DMS153 (cell line): ENCODE data around the gene FOXP1.

Experiments used
- DNase-seq: peaks from one replicate; lab custom pipeline; 2025; lab: John Stamatoyannopoulos, UW

FOXP1 gene

DNA sequence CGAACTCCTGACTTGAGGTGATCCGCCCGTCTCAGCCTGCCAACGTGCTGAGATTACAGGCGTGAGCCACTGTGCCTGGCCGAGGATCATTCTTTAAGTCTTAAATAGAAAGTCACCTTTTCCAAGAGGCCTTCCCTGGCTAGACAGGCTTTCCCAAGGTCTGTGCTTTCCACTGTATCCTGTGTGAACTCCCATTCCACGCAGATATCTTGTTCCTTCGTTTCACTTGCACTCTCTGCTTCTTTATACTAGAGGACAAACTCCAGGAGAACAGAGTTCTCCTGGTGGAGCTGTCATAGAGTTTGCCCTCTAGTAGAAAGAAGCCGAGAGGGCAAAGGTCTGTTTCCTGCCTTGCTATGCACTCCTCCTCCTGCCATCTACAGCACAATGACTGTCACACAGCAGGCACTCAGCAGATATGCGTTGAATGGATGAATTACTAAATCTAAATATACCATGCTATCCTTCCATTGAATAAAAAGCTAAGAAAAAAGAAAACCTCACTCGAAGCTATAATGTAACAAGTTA lies 211.2 kb downstream of the FOXP1 start:
- no peak for DNase-seq

DNA sequence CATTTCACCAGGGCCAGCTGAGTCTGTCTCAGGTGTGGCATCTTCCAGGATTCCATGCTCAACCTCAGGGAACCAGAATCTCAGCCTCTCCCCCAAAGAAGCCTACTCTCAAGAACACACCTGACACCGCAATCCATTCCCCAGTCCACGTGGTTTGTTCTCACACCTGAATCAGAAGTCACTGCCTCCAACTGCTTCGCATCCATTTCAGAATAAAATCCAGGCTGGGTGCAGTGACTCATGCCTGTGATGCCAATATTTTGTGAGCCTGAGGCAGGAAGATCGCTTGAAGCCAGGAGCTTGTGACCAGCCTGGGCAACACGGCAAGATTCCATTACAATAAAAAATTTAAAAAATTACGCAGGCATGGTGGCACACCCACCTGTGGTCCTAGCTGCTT lies 212.2 kb downstream of the FOXP1 start:
- no peak for DNase-seq

DNA sequence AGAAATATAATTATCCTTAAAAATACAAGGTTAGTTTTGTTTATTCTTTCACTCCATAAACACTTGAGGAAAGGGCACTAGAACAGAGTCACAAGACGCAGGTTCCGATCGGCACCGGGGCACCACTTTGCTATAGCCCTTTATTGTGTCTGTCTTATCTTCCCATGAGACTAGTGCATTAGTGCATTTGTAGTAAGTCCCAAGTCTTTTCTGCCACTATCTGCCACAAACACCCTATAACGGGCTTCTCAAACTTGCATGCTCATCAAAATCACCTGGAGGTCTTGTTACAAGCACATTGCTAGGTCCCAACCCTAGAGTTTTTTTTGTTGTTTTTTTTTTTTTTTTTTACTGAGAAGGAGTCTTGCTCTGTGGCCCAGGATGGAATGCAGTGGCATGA lies 213.1 kb downstream of the FOXP1 start:
- DNase-seq: no peak

DNA sequence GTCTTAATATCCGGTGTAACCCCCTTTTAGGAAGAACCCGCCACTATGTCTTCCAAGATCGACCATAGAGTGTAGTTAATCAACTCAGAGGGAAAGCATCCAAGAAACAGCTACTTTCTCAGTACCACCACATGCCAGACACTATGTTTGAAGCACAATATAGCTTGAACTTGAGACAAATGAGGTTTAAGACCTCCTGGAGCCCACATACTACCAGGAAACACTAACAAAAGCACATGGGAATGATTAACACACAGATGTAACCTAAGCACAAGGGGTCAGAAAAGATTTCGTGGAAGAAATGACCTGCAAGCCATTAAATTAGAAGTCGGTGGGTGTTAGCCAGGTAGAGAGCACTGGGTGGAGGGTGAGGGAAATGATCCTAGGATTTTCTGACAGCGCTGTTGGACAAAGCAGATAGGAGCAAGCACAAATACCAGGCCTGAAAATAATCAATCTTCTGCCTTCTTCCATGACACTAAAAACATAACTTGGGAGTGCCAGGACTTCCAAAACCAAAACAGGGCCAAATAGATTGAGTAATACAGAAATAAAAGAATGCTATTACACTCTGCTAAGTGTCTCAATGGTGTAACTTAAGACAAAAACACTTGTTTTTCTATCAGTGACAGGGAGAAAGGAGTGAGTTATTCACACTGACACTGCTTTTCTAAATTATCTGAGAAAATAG lies 213.7 kb downstream of the FOXP1 start:
- no peak for DNase-seq

DNA sequence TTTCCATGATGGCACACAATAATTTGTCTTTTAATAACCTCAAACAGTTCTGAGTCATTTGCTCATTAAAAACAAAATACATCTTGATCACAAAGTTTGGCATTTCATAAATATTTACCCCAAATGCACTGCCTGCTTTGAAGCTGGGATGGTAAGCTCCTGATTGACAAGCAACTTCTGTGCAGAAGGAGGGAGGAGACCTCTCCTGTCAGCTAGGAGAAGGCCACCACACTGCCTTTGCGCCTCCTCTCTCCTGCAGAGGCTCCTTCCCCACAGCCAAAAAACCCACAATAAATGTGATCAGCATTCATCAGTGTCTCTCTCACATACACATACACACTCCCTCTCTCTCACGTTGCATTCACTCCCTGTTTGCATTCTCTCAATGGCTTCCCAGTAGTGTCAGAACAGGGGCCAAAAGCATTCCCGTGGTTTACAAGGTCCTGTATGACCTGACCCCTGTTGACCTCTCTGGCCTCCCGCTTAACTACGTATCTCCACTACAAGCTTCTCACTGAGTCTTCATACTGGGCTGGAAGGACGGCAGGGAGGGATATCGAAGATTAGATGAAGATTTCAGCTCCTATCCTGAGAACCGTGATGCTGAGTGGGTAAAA lies 216.4 kb downstream of the FOXP1 start:
- DNase-seq: no peak

DNA sequence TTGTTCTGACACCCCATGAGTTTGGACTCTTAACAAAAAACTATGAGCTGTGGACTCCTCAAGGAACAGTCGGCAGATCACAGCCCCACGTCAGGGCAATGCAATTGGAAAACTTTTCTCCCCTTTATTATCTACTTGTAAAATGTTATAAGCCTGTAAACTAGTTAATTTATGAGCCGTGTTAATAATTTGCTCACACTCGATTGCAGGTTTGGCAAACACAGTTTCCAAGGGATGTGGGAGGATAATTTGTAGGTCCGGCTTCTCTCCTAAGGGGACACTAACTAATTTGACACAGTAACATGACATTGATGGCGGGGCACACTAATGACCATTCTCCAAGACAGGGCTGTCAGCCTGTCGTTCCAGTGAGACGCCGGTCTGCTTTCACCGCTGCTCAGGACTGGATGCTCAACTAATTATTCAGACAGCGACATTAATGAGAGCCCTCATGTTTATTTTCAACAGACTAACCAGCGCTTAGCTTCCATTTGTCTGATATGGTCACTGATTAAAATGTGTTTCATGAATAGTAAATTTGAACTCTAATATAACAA lies 222.1 kb downstream of the FOXP1 start:
- DNase-seq: no peak

DNA sequence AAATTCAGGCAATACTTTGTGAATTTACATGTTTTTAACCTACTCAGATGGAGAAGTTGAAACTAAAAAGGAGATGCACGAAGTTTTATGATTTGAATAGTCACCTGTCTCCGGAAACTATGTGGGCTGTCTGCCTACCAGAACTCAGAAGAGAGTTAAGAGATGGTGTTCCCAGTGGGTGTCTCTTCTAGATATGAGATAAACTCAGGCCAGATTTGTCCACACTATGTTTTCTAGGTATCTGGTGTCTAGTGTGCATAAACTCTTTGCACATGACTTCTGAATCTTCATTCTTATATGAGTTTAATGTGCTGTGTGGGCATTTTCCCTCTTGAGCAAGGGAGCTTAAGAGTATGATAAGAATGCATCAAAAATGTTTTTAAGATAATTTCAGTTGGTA lies 222.8 kb downstream of the FOXP1 start:
- DNase-seq: no peak

DNA sequence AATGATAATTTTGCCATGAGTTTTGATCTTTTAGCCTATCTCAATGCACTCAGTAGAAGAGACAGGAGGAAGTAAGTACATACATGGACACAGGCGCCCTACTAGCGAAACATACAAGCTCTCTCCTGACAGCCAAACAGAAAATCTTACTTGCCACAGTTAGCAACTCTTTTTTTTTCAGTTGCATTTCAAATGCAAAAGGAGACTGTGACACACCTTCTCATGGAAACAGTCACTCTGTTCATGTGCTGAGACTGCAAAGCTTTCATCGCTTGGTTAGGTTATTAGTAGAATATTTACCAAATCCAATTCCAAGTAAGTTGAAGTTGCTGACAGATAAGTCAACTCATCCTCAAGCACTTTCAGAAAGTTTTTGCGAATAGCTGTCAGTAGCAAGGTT lies 223.3 kb downstream of the FOXP1 start:
- no peak for DNase-seq

DNA sequence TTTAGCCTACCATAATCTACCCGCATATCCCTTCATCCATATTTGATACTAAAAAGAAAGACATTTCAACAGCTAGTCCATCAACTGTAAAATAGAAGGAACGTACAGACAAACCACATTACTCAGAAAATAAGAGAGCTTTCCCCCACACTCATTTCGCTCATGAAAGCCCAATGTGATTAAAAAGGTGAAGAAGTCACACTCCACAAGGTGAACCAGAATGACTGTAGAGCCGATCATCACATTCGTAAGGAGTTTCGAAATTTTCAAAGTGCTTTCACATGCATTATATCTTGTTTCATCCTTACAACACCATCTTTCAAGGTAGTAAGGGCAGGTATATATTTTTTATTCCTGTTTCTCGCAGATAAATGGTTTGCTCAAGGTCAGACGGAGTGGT lies 225.3 kb downstream of the FOXP1 start:
- DNase-seq: no peak

DNA sequence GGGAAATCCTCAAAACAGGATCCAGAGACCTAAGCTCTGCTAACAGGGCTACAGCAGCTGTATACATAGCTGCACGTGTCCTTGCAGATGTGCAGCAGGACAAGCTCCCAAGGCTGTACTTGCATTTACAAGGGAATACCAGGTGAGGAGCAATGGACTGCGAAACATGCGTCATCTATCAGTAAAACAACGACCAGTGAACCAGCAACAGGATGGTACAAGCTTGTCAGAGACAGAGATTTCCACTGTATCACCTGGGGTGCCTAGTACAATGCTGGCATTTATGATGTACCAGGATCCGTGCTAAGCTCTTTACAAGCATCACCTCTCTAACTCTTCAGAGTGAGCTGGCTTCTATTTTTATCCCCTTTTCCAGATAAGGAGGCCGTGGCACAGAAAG lies 227.3 kb downstream of the FOXP1 start:
- DNase-seq: no peak

DNA sequence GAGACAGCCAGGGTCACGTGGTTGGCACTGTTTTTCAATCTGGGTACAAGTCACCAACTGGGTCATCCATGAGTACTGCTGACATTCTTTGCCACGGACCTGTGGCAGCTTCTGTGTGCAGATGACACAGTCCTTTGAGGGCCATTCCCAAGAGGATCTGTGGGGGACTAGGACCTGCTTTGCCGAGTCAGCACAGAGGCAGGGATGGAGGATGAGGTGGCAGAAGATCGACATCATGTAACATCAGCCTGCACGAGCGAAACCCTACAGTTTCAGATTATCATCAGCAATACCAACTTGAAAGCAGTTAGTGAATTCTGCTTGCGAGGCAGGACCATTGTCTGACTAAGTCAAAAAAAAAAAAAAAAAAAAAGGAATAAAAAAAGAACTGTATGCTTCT lies 227.7 kb downstream of the FOXP1 start:
- DNase-seq: no peak

DNA sequence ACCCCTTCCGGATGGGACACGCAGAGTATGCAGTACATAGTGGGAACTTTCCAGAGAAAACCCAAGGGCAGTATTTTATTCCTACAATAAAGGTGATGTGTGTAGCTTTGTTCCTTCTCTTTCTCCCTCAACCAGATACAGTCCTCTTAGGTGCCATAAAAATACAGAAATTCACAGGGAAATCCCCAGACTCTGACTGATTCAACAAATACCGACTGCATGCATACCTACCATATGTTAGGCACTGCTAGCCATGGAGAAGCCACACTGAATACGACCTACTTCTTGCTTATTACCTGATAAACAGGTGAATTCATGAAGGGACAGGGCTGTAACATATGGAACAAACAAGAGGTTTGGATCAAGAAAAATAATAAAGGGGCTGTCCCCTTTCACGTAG lies 228.5 kb downstream of the FOXP1 start:
- no peak for DNase-seq

DNA sequence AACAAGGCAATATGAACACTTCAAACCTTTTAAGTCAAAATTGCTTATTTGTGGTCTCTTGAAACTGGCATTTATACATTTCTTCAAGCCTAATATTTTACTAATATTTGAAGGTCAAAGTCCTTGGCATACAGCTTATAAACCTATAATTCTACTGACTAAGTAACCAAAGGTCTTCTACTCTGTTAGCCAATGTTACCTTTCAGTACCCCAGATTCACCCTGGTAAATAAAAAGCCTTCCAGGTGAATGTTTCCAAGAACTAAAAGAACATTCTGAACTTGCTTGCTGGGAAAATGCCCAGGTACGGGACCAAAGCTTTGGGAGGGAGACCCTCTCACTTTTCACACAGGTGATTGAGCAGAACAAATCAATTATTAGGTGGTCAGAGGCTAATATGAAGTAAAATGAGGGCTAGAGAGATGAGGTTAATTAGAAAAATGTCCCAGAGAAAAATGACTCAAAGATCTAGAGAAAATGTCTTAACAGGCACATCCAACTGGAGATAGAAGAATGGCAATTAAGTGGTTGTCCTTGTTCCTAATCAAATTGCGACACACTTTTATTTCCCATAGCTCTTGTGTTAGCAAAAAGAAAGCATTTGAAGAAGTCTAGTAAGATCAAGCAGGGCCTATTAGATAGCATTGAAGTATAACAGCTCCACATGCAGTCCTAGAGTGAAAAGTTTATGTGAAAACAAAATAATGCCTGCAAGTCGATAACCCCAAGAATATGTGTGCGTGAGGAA lies 232.0 kb downstream of the FOXP1 start:
- DNase-seq: no peak

DNA sequence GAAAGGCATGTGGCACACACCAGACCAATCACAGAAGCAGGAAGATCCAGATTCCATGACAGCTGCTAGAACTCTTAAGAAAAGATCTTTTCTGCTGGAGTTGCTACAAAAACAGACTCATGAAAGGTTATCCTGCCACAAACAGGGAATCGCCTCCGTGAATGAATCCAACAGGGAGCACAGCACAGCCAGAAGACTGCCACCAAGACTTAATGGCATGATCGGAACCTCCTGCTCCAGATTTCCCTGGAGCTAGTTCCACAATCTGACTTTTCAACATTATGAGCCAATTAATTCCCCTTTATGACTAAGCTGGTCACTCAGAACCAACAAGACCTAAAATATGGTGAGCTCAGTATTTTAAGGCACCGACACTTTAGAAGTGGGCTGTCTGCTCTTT lies 232.5 kb downstream of the FOXP1 start:
- DNase-seq: no peak

DNA sequence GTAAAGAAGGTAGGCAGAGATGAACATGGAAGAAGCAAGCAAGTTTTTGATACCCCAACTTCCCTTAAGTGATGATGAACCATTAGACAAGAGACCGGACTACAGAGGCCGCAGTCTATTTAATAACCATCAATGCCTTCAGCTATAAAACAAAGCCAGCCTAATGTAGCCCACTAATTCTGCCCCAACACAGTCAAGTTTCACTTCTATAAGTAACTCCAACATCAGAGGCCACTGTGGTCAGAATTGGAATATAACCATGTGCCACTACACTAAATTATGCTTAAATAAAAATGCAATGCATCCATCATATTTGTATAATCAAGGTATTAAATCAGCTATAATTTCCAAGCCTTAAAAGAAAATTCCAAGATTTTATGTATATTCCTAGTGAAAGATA lies 234.7 kb downstream of the FOXP1 start:
- DNase-seq: no peak

DNA sequence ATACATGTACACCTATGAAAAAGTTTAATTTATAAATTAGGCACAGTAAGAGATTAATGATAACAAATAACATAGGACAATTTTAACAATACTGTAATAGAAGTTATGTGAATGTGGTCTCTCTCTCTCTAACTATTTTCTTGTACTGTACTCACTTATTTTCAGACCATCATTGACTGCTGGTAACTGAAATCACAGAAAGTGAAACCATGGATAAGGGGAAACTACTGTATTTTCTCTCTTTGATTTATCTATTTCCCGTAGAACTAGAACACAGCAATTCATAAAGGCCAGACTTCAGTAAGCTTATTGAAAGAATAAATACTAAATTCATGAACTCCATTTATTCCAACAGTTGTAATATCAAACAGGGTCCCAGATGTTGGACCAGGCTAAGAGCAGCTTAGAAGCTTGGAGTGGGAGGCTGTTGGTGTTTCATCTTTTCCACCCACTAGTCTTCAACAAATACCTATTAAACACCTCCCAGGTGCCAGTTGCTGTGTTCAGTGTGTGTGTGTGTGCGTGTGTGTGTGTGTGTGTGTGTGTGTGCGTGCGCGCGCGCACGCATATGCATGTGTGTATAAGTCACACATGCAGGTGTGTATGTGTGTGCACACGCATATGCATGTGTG lies 235.4 kb downstream of the FOXP1 start:
- DNase-seq: no peak

DNA sequence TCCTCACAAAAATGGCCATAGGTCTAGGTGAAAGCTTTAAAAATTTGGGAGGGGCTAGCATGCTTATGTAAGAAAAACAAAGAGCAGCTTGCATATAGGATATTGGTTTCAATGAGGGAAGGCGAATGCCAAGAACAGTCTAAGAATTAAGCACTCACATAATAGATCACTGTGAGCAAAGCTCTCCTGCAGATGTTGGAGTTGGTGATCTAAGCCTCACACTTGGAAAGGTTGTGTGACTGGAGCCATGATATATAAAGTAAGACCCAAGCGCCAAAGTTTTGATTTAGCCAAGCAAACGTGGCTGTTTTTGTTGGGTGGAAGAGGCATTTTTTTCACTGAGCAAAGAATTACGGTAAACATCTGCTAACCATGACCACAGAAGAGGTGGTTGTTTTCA lies 237.5 kb downstream of the FOXP1 start:
- no peak for DNase-seq

DNA sequence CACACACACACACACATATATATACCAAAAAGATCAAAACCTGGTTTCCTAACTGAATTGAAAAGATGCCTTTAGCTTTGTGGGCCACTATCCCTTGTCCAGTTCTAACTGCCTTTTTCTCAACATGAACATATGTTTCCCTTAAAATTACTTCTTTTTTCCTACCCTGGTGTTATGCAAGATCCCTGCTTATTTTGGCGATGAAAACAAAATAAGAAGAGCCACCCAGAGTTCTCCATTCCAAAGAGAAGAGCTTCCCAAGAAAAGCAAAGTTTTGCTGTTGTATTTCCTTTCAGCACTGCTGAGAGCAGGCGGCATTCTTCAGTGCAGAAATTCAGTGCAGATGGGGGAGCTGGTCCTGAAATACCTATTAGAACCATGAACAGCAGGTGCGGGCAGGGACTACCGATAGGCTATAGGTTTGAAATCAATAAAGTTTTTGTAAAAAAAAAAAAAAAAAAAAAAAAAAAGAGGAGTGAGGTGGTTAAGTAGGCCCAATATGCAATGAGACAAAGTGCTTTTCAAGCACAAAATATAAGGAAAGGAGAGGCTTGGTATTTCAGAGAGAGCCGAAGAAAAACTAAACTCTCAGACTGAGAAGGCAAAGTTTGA lies 238.0 kb downstream of the FOXP1 start:
- DNase-seq: no peak

DNA sequence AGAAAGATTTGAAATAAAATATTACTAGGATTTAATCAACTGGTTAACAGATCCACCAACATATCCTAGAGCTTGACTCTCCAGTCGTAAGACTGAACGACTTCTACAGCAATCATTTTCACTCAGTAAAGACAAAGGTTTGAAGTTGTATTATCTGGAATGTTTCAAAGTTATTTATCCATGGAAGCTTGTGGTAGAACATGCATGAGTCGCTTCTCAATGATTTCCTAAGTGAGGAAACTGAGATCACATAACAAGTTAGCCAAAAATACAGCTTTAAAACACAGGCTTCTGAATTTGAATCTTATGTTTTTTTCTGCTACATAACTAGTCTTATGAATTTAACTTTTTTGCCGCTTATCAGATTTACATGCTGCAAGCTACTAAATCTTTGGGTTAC lies 241.8 kb downstream of the FOXP1 start:
- no peak for DNase-seq

DNA sequence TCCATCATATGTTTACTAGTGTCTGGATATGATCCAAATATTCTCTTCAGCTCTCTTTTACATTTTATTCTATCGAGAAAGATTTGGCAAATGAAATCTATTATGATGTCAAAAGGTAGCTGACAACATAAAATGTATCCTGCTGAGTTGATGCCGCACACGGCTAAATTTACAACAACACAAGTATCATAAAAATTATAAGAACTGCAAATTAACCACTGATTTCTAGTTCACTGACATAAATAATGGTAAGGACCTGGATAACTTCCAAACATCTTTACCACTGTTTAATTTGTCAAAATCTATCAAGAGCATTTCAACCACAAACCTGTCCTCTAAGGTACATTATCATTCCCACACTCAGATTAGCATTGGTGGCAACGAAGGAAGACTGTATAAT lies 244.5 kb downstream of the FOXP1 start:
- DNase-seq: no peak

DNA sequence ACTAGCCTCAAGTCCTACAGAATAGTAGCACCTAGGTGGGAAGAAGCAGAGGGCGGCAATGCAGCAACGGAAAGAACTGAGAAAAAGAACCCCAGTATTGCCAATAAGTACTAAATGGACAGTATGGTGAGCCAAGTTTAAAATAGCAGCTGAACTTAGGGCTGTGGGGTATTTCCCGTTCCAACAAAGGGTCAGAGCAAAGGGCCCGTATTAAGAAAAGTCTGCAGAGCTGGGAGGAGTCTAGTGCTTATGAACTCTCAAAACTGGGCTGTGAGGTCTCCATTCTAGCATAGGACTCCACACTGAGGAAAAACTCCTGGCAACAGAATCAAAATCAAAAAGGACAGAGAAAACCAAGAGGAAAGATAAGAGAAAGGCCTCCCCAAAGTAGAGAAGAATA lies 250.7 kb downstream of the FOXP1 start:
- DNase-seq: no peak

DNA sequence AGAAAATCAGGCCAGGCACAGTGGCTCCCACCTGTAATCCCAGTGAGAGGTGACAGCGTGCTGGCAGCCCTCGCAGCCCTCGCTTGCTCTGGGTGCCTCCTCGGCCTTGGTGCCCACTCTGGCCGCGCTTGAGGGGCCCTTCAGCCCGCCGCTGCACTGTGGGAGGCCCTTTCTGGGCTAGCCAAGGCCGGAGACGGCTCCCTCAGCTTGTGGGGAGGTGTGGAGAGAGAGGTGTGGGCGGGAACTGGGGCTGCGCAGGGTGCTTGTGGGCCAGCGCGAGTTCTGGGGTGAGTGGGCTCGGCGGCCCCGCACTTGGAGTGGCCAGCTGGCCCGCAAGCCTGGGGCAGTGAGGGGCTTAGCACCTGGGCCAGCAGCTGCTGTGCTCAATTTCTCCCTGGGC lies 252.6 kb downstream of the FOXP1 start:
- no peak for DNase-seq
